A549 (cell line): ENCODE results near the gene DOC2B.

Experiments used
- ATOH8 ChIP-seq: fragments of 250-450 bp; sonication (Bioruptor Pico); IDR thresholded peaks from 2 replicates; pipeline ENCODE4 v1.5.0; 2020; ENCODE audit warnings: low read depth, mild to moderate bottlenecking, moderate library complexity
- CHD2 ChIP-seq: fragments of 150-350 bp; IDR thresholded peaks from 2 replicates; pipeline ENCODE4 v1.6.1; 2014; ENCODE audit warnings: low read length; ENCODE audit not compliant: partially characterized antibody
- CTCF ChIP-seq: fragments of >200 bp; sonication (Bioruptor Twin); formaldehyde crosslinking; IDR thresholded peaks from 3 replicates; pipeline ENCODE4 v1.5.1; 2016
- EHMT2 ChIP-seq: fragments of 200-600 bp; sonication (generic); IDR thresholded peaks from 2 replicates; pipeline ENCODE4 v1.6.1; 2016; ENCODE audit warnings: antibody characterized with exemption, low read depth, mild to moderate bottlenecking, moderate library complexity
- ELK1 ChIP-seq: fragments of 150-350 bp; IDR thresholded peaks from 2 replicates; pipeline ENCODE4 v1.6.1; 2014; ENCODE audit warnings: low read depth, mild to moderate bottlenecking, low read length
- FOSB ChIP-seq: fragments of 250-450 bp; sonication (Bioruptor Pico); IDR thresholded peaks from 2 replicates; pipeline ENCODE4 v1.5.0; 2020; ENCODE audit warnings: mild to moderate bottlenecking, moderate library complexity
- FOSL2 ChIP-seq, 2 experiments: fragments of 450-650 bp in 1 of 2; fragments of >200 bp in 1 of 2; sonication (Bioruptor Twin) in 1 of 2; formaldehyde crosslinking; IDR thresholded peaks; 2 replicates each; pipeline versions ENCODE4 v1.5.0 to v1.6.1; 2016 to 2020; ENCODE audit warnings: mild to moderate bottlenecking in 1 of 2, moderate library complexity in 1 of 2
- HDAC2 ChIP-seq: fragments of 200-600 bp; sonication (generic); IDR thresholded peaks from 2 replicates; pipeline ENCODE4 v1.6.1; 2016
- NFE2L2 ChIP-seq: fragments of 150-350 bp; conservative IDR thresholded peaks from 2 replicates; pipeline ENCODE4 v1.6.1; 2014; ENCODE audit warnings: low read length
- POLR2A ChIP-seq: IDR thresholded peaks from 2 replicates; pipeline ENCODE4 v1.6.1; 2012; ENCODE audit warnings: mild to moderate bottlenecking, low read length
- RARB ChIP-seq: fragments of 250-450 bp; sonication (Bioruptor Pico); IDR thresholded peaks from 2 replicates; pipeline ENCODE4 v1.8.0; 2021; ENCODE audit warnings: mild to moderate bottlenecking, moderate library complexity
- REST ChIP-seq: fragments of 200-600 bp; sonication (generic); IDR thresholded peaks from 2 replicates; pipeline ENCODE4 v1.6.1; 2016; ENCODE audit warnings: antibody characterized with exemption, mild to moderate bottlenecking, moderate library complexity
- RFX5 ChIP-seq: fragments of 450-650 bp; IDR thresholded peaks from 2 replicates; pipeline ENCODE4 v1.7.1; 2014; ENCODE audit warnings: antibody characterized with exemption, mild to moderate bottlenecking, moderate library complexity

- TF ChIP-seq HDAC2 (no peak), CTCF (no peak), ATOH8 (no peak), ELK1 (no peak), FOSB (no peak), RARB (CRISPR knock-in tag) (no peak), FOSL2 (IDR thresholded peaks at IDR 0.05) (no peak), FOSL2 (CRISPR knock-in tag; IDR thresholded peaks at IDR 0.05) (no peak), NFE2L2 (no peak), CHD2 (no peak), REST (no peak), RFX5 (no peak), EHMT2 (no peak), POLR2A (no peak)
These were observed 39.3 kb downstream of the DOC2B start for GRCh38 chr17:142102-142661.
